ENCODE measurements around the gene RAB26.
"Not testable (repeated sequence)": the region's sequence is repeated elsewhere in the genome, so short reads cannot be mapped to it uniquely, and the experiment has no call there.

DNA sequence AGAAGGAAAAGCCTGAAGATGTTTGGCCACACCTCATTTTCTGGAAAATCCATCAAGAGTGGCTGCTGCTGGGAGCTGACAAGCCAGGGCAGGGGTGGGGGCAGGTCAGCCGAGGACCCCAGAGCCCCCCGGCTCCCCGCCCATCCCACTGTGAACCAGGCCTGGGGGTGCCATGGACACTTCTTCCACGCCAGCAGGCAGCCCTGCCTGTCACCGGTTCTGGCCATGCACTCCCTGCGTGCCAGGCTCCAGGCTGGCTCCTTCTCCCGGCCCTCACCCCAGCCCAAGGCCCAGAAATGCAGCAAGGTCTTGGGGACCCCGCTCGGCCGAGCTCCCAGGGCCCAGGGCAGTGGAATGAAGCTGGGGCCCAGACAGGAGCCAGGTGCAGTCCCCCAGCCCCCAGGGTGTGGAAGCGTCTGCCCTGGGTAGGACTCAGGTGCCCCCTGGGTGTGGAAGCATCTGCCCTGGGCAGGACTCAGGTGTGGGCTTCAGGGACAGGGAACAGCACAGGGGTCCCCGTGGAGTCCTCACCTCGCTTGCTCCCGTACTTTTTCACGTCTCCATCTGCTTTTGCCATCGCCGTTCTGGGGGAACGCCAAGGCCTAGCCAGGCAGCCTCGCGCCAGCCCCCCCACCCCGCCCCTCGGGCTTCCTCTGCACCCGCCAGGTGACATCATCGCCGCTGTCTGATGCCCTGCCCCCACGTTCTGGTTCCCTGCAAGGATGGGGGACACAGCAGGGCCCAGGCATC, 25.3 kb upstream of the RAB26 start:
- TF ChIP-seq POLR2A (IDR thresholded peaks at IDR 0.05) = not testable (repeated sequence)
- TF ChIP-seq, protein P1, sequence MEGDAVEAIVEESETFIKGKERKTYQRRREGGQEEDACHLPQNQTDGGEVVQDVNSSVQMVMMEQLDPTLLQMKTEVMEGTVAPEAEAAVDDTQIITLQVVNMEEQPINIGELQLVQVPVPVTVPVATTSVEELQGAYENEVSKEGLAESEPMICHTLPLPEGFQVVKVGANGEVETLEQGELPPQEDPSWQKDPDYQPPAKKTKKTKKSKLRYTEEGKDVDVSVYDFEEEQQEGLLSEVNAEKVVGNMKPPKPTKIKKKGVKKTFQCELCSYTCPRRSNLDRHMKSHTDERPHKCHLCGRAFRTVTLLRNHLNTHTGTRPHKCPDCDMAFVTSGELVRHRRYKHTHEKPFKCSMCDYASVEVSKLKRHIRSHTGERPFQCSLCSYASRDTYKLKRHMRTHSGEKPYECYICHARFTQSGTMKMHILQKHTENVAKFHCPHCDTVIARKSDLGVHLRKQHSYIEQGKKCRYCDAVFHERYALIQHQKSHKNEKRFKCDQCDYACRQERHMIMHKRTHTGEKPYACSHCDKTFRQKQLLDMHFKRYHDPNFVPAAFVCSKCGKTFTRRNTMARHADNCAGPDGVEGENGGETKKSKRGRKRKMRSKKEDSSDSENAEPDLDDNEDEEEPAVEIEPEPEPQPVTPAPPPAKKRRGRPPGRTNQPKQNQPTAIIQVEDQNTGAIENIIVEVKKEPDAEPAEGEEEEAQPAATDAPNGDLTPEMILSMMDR (IDR thresholded peaks at IDR 0.05) = not testable (repeated sequence)

Measured in vagina (tissue), 2 donors.